ENCODE measurements around the gene GDAP1L1. TPM values are rescaled to one million over a fixed set of nuclear protein-coding genes. Genes with fewer than 3 reads are reported as not detected.
A peak's percentile ranks its signal among the peaks of the same experiment; 100 is the strongest.

The GDAP1L1 gene
- total RNA-seq, 4 donors from 2014 or later: 0.91 TPM; not detected in 3

DNA sequence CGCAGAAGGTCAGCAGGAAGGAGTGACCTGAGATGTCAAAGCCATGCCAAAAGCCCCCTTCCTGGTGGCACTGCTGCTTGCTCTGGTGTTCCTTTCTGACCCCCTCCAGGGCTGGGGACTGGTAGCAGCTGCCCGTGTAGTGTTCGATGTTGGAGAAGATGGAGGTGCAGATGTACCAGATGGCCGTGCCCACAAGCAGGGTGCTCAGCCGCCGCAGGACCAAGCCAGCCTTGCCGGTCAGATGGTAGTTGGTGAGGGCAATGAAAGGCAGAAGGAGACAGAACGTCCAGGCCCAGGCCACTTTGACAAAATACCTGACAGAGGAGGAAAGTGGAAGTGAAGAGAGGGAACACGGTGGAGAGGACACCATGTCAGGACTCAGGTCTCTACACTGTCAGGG lies 59.8 kb downstream of the GDAP1L1 start:
- no peak overlapping the region for H3K4me3 ChIP-seq (ENCODE audit: low read depth, poor library complexity, severe bottlenecking)
- intact Hi-C loops (cut with DNase I; ENCODE audit: low total_unique reads): no loop called here
- DNase-seq (ENCODE audit: low spot score in 2 of 2): no peak
- 87 to 95% methylated on average over 9 of the region's 9 CpGs for WGBS, 2 donors
- TF ChIP-seq, protein P1, sequence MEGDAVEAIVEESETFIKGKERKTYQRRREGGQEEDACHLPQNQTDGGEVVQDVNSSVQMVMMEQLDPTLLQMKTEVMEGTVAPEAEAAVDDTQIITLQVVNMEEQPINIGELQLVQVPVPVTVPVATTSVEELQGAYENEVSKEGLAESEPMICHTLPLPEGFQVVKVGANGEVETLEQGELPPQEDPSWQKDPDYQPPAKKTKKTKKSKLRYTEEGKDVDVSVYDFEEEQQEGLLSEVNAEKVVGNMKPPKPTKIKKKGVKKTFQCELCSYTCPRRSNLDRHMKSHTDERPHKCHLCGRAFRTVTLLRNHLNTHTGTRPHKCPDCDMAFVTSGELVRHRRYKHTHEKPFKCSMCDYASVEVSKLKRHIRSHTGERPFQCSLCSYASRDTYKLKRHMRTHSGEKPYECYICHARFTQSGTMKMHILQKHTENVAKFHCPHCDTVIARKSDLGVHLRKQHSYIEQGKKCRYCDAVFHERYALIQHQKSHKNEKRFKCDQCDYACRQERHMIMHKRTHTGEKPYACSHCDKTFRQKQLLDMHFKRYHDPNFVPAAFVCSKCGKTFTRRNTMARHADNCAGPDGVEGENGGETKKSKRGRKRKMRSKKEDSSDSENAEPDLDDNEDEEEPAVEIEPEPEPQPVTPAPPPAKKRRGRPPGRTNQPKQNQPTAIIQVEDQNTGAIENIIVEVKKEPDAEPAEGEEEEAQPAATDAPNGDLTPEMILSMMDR (IDR thresholded peaks at IDR 0.05): no peak
- no peak for TF ChIP-seq POLR2A (IDR thresholded peaks at IDR 0.05)

- TF ChIP-seq POLR2A (IDR thresholded peaks at IDR 0.05): no peak
- TF ChIP-seq, protein P1 (IDR thresholded peaks at IDR 0.05): no peak
- WGBS, 2 donors: 10 to 13% methylated on average over 16 to 17 of the region's 17 CpGs
- intact Hi-C loops (cut with DNase I; ENCODE audit: low total_unique reads): no loop called here
Observed at GRCh38 chr20:44309763-44310663, 62.9 kb downstream of the GDAP1L1 start.

DNA sequence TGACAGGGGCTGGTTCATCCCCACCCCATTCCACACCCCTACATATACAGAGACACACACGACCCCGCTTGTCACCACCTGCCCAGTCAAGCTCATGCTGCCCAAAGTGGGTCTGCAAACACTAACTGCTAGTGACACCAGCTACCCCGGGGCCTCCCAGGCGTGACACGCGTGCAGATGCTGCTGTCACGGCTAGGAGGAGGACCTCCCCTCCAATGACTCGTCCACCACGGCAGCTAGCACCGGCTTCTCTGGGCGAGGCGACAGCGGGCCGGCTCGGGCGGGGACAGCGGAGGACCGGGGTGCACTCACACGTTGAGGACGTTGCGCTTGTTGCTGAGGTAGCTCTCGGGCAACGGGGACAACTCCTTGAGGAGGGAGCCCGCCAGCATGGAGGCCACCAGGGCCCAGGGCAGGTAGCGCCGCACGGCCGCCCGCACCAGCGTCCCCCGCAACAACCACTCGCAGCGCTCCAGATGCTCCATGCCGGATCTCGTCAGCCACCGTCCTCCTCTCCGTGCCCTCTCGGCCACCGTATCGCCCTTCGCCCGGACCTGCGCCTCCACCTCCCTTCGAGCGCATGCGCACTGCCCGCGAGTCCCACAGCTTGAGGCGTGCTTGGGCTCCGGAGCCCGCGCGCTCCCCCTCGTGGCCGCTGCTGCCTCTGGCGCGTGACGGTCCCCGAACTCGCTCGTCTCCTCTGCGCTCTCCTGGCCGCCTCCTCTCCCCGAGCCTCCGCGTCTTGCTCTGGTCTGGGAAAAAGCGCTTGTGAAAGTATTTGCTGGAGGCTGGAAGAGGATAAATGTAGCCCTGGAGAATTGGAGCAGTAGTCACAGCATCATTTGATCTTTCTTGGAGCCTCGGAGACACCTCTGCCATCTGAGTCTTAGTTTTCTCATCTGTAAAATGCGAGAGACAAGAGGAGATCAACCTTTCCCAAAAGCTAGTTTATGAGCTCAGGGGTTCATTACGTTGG lies 63.8 kb downstream of the GDAP1L1 start, which contains the start of gene FITM2:
Gene FITM2 (minus strand): TSS at position 539 of the 976 bp plus-strand sequence. CDS start 54 bp downstream, at position 485.
- intact Hi-C loops (cut with DNase I; ENCODE audit: low total_unique reads): no loop called here
- DNase-seq (ENCODE audit: low spot score in 2 of 2): peak; percentile 97 to 100
- WGBS, 2 donors: 1% methylated on average over 68 to 69 of the region's 70 CpGs
- TF ChIP-seq, protein P1 (IDR thresholded peaks at IDR 0.05): peak in 1 of 3 donors; percentile 96
- no peak for TF ChIP-seq POLR2A (IDR thresholded peaks at IDR 0.05)
- H3K4me3 ChIP-seq (ENCODE audit: low read depth, poor library complexity, severe bottlenecking): peak within 1 kb of the TSS; percentile 87

More at GRCh38 chr20:44309763-44310663, 62.9 kb downstream of the GDAP1L1 start:
- DNase-seq (ENCODE audit: low spot score in 2 of 2): peak; percentile 25 to 82
- H3K4me3 ChIP-seq (ENCODE audit: low read depth, poor library complexity, severe bottlenecking): peak overlapping the region; percentile 87

DNA sequence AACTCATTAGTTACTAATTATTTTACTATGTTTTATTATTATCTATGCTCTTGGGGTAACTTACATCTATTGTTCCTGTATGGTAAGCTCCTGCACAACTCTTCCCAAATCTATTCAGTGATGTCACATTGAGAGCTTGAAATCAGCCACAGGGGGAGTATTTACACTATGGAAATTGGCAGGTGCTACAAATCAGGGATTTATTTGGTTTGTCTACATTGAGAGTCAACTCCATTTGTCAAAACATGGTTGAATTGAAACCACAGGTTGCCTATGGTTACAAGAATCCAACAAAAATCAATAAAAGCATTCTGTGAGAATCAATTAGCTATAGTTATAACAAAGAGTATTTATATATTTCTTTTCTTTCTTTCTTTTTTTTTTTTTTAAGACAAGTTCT lies 67.8 kb downstream of the GDAP1L1 start:
- H3K4me3 ChIP-seq (ENCODE audit: low read depth, poor library complexity, severe bottlenecking): no peak overlapping the region
- no peak for TF ChIP-seq POLR2A (IDR thresholded peaks at IDR 0.05)
- TF ChIP-seq, protein P1 (IDR thresholded peaks at IDR 0.05): no peak
- DNase-seq (ENCODE audit: low spot score in 2 of 2): no peak
- intact Hi-C loops (cut with DNase I; ENCODE audit: low total_unique reads): no loop called here

DNA sequence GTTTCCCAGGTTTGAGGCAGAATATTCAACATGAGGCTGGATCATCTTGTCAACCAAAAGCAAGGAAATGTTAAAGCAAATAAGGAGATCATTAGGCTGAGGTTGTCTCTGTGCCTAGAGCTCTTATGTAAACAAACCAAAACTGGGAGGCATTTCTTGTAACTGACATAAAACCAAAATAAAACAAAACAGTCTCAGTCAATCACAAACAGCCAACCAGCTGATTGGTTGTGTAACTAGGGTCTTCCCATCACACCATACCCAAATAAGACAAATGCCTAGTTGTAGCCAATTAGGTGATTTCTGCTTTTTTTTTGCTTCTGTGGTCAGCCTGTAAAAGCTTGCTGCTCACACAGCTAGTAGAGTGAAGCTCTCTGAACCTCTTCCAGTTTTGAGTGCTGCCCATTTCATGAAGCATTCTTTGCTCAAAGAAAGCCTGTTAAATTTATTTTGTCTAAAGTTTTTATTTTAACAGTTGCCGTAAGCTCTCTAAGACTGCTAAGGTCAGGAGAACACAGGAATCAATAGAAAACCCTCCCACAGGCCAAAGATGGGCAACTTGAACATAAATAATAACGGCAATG lies 72.8 kb downstream of the GDAP1L1 start:
- no peak for DNase-seq (ENCODE audit: low spot score in 2 of 2)
- no peak overlapping the region for H3K4me3 ChIP-seq (ENCODE audit: low read depth, poor library complexity, severe bottlenecking)
- intact Hi-C loops (cut with DNase I; ENCODE audit: low total_unique reads): no loop called here
- WGBS, 2 donors: 96 to 98% methylated on average over 2 of the region's 2 CpGs
- TF ChIP-seq POLR2A (IDR thresholded peaks at IDR 0.05): no peak
- TF ChIP-seq, protein P1 (IDR thresholded peaks at IDR 0.05): no peak

Data from lower leg skin (tissue), 4 donors.